ENCODE measurements around the gene ERVFRD-1.
A peak's percentile ranks its signal among the peaks of the same experiment; 100 is the strongest.
"Not testable (repeated sequence)": the region's sequence is repeated elsewhere in the genome, so short reads cannot be mapped to it uniquely, and the experiment has no call there.

The ERVFRD-1 gene

DNA sequence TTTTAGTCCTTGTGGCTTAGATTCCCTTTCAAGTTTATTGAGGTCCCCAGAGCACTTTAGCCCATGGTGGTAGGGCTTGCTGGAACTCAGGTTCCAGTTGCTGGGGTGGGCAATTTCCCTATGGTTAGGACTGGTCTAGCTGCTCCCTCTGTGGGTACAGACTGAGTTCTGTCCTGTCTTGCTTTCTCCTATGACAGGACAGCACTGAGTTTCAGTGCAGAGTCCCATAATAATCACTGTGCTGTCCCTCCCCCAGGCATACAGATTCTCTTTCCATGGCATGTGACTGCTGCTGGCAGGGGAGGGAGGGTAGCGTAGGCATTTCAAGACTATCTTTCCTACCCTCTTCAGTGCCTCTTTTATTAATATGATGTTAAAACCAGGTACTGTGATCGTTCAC, 17.1 kb upstream of the ERVFRD-1 start:
- no peak for DNase-seq (ENCODE audit: low spot score)

- DNase-seq (ENCODE audit: low spot score): no peak
Measured at GRCh38 chr6:11126876-11127275, 15.4 kb upstream of the ERVFRD-1 start.

DNA sequence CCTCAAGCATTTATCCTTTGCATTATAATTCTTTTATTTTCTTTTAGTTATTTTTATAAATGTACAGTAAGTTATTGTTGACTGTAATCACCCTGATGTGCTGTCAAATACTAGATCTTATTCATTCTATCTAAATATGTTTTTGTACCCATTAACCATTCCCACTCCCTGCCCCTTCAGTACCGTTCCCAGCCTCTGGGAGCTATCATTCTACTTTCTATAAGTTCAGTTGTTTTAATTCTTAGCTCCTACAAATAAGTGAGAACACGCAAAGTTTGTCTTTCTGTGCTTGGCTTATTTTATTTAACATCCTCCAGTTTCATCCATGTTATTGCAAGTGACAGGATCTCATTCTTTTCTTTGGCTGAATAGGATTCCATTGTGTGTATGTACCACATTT, 12.5 kb upstream of the ERVFRD-1 start:
- no peak for DNase-seq (ENCODE audit: low spot score)

GRCh38 chr6:11122380-11122779, 10.9 kb upstream of the ERVFRD-1 start:
- DNase-seq (ENCODE audit: low spot score): no peak

DNA sequence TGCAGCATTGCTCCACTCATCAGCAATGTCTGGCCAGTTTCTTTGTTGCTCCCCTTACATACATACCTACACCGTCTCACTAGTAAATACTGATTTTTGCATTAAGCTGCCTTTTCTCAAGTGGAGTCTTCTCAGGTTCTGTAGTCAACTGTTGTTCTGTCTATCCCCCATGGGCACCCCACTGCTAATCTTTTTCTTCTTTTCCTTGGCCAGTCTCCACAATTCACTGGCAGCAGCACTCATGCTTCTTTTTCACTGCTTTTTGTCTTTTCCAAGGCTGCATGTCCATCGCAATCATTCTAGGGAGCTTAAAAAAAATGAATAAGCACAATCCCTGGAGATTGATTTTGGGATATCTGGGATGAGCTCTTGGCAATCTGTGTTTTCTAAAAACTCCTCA, 10.3 kb upstream of the ERVFRD-1 start:
- no peak for DNase-seq (ENCODE audit: low spot score)

DNA sequence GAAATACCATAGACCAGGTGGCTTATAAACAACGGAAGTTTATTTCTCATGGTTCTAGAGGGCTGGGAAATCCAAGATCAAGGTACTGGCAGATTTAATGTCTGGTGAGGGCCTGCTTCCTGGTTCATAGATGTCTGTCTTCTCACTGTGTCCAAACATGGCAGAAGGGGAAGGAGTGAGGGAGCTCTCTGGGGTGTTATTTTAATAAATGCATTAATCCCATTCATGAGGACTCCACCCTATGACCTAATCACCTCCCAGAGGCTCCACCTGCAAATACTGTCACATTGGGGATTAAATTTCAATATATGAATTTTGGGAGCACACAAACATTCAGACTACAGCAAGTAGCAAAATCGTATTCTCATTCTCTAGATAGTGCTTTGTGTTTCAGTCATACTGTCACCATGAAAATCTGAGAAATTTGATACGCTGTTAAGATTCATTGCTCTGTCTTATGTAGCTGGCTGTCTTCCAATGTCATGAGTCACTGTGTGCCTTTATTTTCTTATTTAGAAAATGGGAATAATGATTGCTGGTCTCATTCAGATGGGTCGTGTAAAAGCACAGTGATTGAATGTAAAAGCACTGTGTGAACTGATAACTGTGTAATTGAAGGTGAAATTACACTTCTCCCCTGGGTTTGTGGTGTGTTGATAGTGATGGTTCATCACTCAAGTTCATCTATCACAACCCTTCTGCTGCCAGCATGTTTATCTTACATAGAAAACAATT, 8.9 kb upstream of the ERVFRD-1 start:
- DNase-seq (ENCODE audit: low spot score): peak; percentile 37

GRCh38 chr6:11115808-11116536, 4.4 kb upstream of the ERVFRD-1 start:
- peak; percentile 16 for DNase-seq (ENCODE audit: low spot score)

DNA sequence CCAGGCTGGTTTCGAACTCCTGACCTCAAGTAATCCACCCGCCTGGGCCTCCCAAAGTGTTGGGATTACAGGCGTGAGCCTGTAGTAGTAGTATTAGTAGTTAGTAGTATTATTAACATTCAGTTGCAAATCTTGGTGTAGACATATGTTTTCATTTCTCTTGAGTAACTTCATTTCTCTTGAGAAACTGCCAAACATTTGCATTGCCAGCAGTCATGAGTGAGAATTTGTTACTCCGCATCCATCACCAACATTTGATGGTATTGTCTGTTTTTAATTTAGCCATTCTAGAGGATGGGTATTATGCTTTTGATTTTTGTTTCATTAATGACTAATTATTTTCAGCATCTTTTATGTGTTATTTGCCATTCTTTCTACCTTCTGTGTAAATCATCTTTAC, 1.5 kb upstream of the ERVFRD-1 start:
- DNase-seq (ENCODE audit: low spot score): no peak

GRCh38 chr6:11111769-11112437, 378 bp upstream of the ERVFRD-1 start:
- no peak for DNase-seq (ENCODE audit: low spot score)

- DNase-seq (ENCODE audit: low spot score): no peak
Measured at GRCh38 chr6:11108726-11109125, 2.8 kb downstream of the ERVFRD-1 start.

DNA sequence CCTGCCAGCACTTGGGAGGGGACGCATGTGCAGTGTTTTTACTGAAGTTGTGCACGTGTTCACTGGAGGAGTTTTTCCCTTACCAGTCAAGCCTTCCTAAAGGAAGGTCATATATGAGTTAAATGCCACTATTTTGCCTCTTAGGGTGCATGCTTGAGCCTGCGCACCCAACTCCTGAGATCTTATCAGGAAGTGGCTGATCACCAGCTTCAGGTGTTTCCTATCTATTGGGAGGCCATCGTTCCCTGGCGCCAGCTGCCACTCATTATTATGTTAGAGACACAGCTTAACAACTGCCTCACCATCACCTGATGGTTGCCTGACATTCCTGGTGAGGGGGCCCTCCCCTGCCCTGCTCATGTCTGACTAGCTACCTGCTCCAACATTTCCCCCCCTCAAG, 8.5 kb downstream of the ERVFRD-1 start:
- no peak for DNase-seq (ENCODE audit: low spot score)

GRCh38 chr6:11101417-11101816, 10.1 kb downstream of the ERVFRD-1 start:
- DNase-seq (ENCODE audit: low spot score): no peak

GRCh38 chr6:11098004-11098403, 13.5 kb downstream of the ERVFRD-1 start:
- DNase-seq (ENCODE audit: low spot score): no peak

DNA sequence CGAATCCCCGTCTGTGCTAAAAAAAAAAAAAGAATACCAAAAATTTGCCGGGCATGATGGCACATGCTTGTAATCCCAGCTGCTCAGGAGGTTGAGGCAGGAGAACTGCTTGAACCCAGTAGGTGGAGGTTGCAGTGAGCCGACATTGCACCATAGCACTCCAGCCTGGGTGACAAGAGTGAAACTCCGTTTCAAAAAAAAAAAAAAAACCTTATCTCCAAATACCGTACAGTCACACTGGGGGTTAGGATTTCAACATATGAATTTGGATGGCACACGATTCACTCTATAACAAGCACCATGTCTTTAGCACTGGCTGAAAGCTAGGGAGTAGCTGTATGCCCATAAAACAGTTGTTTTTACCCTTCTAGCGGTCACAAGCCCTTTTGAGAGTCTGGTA, 14.0 kb downstream of the ERVFRD-1 start:
- DNase-seq (ENCODE audit: low spot score): no peak

DNA sequence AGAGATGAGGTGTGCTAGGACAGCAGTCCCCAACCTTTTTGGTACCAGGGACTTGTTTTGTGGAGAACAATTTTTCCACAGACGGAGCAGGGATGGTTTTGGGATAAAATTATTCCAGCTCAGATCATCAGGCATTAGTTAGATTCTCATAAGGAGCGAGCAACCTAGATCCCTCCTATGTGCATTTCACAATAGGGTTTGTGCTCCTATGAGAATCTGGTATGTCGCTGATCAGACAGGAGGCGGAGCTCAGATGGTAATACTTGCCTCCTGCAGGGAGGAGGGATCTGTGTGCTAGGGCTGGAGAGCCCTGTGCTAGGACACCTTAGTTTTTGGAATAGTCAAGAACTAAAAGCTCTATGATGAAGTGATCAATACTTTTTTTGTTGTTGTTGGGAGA, 15.4 kb downstream of the ERVFRD-1 start:
- DNase-seq (ENCODE audit: low spot score): no peak

DNA sequence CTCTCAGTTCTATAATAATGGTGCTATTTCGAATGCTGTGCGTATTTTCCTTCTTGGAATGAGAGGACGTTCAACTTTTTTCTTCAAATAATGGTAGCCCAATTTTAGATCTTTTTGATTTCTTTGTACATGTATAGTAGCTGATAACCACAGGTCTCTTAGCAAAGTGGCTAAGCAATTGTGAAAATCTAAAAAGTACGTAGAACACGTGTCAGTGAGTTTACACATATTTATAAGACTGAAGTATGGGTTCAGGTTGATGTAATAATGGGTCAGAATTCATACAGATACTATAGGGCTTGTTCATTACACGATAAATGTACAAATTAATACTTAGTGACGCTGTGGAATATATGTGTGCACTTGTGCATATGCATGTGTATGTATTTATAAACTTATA, 16.6 kb downstream of the ERVFRD-1 start:
- no peak for DNase-seq (ENCODE audit: low spot score)

GRCh38 chr6:11094411-11094851, 17.1 kb downstream of the ERVFRD-1 start:
- DNase-seq (ENCODE audit: low spot score): peak; percentile 28

DNA sequence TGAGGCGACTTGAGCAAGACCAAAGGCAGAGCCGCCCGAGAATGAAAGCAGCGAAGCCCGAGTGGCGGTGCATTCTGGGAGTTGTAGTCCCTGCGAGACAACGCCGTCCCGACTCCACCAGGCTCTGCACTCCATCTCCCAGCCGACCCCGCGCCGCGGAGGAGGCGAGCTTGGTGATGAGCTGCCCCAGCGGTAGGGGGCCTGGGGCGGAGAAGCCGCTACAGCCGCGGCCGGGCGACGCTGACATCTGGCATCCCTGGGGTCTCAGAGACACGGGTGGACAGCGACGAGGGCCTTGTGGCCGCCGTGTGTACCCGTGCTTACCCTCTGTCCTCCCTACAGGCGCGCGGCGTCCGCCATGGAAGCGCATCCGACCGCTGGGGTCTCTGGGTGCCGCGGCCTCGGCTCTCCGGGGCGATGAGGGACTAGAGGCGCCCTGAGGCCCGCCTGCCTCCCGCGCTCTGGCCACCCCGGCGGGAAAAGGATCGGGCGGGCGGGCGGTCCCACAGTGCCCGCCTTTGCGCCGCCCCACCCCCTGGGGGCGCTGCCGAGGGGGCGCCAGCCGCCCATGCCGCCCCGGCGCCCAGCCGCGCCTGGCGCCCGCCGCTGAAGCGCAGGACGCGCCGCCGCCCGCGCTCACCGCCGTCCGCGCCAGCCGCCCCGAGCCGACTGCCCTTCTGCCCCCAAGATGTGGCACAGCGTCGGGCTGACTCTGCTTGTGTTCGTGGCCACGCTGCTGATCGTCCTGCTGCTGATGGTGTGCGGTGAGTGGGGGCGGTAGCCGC, 17.7 kb downstream of the ERVFRD-1 start, which contains the start of gene SMIM13:
Gene SMIM13 (plus strand): TSS at position 209 of the 785 bp plus-strand sequence. CDS start 480 bp downstream, at position 689.
- DNase-seq (ENCODE audit: low spot score): peak; percentile 96

DNA sequence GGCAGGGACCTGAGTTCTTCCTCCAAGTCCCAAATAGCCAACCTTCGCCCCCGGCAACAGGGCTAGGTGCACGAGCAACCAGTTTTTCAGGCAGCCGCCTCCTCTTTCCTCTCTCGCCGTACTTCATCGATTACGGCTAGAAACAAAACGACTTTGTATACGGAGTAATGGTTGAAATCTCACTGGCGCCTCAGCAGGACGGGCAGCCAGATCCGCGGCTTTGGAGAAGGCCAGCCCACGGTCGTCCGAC, 18.2 kb downstream of the ERVFRD-1 start:
- no peak for DNase-seq (ENCODE audit: low spot score)

DNA sequence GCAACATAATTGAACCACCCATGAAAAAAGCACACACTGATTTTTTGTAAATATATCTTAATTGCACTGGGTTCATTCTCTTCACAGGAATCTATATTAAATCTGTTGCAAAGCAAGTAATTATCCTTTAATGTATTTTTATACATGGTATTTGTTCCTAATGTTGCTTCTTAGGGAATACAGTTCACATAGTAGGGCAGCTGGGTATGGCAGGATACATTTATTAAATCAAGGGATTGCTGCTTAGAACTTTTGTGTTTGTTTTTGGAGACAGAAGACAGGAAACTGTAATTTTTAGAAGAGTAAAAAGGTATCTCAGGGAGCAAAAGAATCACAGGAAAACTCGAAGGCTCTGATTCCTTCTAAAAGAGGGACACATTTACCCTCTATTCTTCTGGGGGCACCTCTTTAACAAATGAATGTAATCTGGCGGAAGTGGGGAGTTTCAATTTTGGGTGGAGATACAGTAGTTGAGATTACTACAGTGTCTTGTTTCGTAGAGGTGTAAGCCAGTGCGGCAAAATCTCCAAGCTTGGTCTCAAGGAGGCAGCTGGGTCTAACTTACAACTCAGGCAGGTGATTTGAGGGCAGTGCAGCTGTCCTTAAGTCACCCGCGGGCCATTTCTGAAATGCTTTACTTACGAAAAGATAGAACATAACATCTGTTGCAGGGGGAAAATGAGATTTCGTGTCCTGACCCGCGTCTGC, 18.7 kb downstream of the ERVFRD-1 start:
- peak; percentile 28 for DNase-seq (ENCODE audit: low spot score)

- DNase-seq (ENCODE audit: low spot score): not testable (repeated sequence)
Measured at GRCh38 chr6:11091141-11091540, 20.4 kb downstream of the ERVFRD-1 start.

- DNase-seq (ENCODE audit: low spot score): no peak
Measured at GRCh38 chr6:11089695-11090094, 21.8 kb downstream of the ERVFRD-1 start.
